ENCODE results near the gene RFTN1. TPM values are rescaled to one million over a fixed set of nuclear protein-coding genes. Genes with fewer than 3 reads are reported as not detected.

The RFTN1 gene
- total and polyA plus RNA-seq, 9 of the 15 experiments (the other 6 are each of a cell fraction or from before 2014, with no cell fraction given), result 0.08 to 0.51 (median 0.11) TPM; not detected in 6

DNA sequence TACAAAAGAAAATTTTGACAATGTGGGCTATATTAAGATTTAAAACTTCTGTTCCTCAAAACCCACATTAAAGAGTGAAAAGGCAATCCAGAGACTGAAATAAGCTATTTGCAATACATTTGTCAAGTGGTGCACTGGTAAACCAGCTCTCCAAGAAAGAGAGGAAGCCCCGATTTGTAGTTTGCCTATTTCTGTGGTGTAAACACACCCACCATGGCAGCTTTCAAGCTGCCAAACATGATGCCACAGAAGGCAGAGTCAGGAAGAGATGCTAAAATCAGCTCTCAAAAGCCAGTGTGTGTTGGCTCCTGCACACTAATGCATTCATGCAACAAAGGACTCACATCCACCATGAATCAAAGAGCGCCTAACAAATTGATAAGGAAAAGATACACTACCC lies 17.5 kb downstream of the RFTN1 start:
- H3K4me1 ChIP-seq (replicated peaks in 1 of 2; ENCODE audit: control insufficient read depth in 2 of 2, insufficient read depth in 2 of 2, low read length in 2 of 2), result no peaks in the 10 kb centered on the region
- no TSS peak for BruUV-seq (replicated peaks)
- ATAC-seq (no peak), FAIRE-seq (no peak), DNase-seq (ENCODE audit: extremely low read depth in 1 of 4, low spot score in 3 of 4) (no peak)
- H3K9me1 ChIP-seq (ENCODE audit: control insufficient read depth, insufficient read depth, low read length), result no peaks in the 10 kb centered on the region
- no peak overlapping the region for H2AFZ ChIP-seq (ENCODE audit: low read depth, low read length)
- H3K9me3 ChIP-seq (replicated peaks; ENCODE audit: control insufficient read depth, insufficient read depth, low read depth, low read length), result no peaks in the 10 kb centered on the region
- TF ChIP-seq ZNF561 (CRISPR knock-in tag; conservative IDR thresholded peaks at IDR 0.05) (no peak), HIVEP1 (CRISPR knock-in tag; IDR thresholded peaks at IDR 0.05) (no peak), CSDE1 (IDR thresholded peaks at IDR 0.05) (no peak), PHF20 (IDR thresholded peaks at IDR 0.05; ENCODE audit: partially characterized antibody) (no peak), ELF2 (CRISPR knock-in tag; IDR thresholded peaks at IDR 0.05) (no peak), ZNF324 (CRISPR knock-in tag; IDR thresholded peaks at IDR 0.05) (no peak), CCNT2 (IDR thresholded peaks at IDR 0.05; ENCODE audit: borderline replicate concordance, extremely low read depth, insufficient read length, low read depth, low read length) (no peak), PURB (CRISPR knock-in tag; IDR thresholded peaks at IDR 0.05; ENCODE audit: low read depth) (no peak), SUPT5H (IDR thresholded peaks at IDR 0.05) (no peak), ZBTB17 (CRISPR knock-in tag; IDR thresholded peaks at IDR 0.05) (no peak), OTX1 (CRISPR knock-in tag; IDR thresholded peaks at IDR 0.05) (no peak), ZNF239 (CRISPR knock-in tag; IDR thresholded peaks at IDR 0.05) (no peak), NFIC (IDR thresholded peaks at IDR 0.05) (no peak), HNRNPL (IDR thresholded peaks at IDR 0.05; ENCODE audit: low read depth, low read length) (no peak)
- TF ChIP-seq, protein P1, sequence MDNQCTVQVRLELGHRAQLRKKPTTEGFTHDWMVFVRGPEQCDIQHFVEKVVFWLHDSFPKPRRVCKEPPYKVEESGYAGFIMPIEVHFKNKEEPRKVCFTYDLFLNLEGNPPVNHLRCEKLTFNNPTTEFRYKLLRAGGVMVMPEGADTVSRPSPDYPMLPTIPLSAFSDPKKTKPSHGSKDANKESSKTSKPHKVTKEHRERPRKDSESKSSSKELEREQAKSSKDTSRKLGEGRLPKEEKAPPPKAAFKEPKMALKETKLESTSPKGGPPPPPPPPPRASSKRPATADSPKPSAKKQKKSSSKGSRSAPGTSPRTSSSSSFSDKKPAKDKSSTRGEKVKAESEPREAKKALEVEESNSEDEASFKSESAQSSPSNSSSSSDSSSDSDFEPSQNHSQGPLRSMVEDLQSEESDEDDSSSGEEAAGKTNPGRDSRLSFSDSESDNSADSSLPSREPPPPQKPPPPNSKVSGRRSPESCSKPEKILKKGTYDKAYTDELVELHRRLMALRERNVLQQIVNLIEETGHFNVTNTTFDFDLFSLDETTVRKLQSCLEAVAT (IDR thresholded peaks at IDR 0.05), result no peak
- TF ChIP-seq, protein P2, sequence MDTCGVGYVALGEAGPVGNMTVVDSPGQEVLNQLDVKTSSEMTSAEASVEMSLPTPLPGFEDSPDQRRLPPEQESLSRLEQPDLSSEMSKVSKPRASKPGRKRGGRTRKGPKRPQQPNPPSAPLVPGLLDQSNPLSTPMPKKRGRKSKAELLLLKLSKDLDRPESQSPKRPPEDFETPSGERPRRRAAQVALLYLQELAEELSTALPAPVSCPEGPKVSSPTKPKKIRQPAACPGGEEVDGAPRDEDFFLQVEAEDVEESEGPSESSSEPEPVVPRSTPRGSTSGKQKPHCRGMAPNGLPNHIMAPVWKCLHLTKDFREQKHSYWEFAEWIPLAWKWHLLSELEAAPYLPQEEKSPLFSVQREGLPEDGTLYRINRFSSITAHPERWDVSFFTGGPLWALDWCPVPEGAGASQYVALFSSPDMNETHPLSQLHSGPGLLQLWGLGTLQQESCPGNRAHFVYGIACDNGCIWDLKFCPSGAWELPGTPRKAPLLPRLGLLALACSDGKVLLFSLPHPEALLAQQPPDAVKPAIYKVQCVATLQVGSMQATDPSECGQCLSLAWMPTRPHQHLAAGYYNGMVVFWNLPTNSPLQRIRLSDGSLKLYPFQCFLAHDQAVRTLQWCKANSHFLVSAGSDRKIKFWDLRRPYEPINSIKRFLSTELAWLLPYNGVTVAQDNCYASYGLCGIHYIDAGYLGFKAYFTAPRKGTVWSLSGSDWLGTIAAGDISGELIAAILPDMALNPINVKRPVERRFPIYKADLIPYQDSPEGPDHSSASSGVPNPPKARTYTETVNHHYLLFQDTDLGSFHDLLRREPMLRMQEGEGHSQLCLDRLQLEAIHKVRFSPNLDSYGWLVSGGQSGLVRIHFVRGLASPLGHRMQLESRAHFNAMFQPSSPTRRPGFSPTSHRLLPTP (IDR thresholded peaks at IDR 0.05; ENCODE audit: borderline replicate concordance, extremely low read depth, insufficient read length), result no peak
- TF ChIP-seq, protein P3, sequence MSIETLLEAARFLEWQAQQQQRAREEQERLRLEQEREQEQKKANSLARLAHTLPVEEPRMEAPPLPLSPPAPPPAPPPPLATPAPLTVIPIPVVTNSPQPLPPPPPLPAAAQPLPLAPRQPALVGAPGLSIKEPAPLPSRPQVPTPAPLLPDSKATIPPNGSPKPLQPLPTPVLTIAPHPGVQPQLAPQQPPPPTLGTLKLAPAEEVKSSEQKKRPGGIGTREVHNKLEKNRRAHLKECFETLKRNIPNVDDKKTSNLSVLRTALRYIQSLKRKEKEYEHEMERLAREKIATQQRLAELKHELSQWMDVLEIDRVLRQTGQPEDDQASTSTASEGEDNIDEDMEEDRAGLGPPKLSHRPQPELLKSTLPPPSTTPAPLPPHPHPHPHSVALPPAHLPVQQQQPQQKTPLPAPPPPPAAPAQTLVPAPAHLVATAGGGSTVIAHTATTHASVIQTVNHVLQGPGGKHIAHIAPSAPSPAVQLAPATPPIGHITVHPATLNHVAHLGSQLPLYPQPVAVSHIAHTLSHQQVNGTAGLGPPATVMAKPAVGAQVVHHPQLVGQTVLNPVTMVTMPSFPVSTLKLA (conservative IDR thresholded peaks at IDR 0.05), result no peak
- 0% methylated on average over 2 of the region's 2 CpGs for WGBS (ENCODE audit: insufficient coverage, low coverage, missing lambda C conversion rate)
- H3K36me3 ChIP-seq (ENCODE audit: control insufficient read depth, insufficient read depth, low read length), result no peaks in the 10 kb centered on the region
- in situ Hi-C loops (cut with MboI) (no loop called here), intact Hi-C loops (cut with micrococcal nuclease) (no loop called here)
- ChIA-PET POLR2A (interaction anchor here (0.8 to 1.0 kb wide), 2 partner anchors 9 to 210 kb away, joined by 3 read pairs; no protein-coding TSS in a partner anchor), CTCF (ENCODE audit: low intra/inter-chr PET ratio) (no interaction called here)
- H4K20me1 ChIP-seq (replicated peaks; ENCODE audit: control insufficient read depth, insufficient read depth, low read length), result peaks cover 3% of the 10 kb centered on the region; the same call in 1 of the 2 replicates
- H3K79me2 ChIP-seq (ENCODE audit: control insufficient read depth, insufficient read depth, low read length), result no peaks in the 10 kb centered on the region
- no peak overlapping the region for H3K9ac ChIP-seq (ENCODE audit: insufficient read depth in 1 of 2, low read depth in 2 of 2, low read length in 2 of 2)
- H3K4me3 ChIP-seq, result no peak overlapping the region
- no peak overlapping the region for H3K27ac ChIP-seq (ENCODE audit: extremely low read depth, low read depth, low read length)
- H3K4me2 ChIP-seq (ENCODE audit: insufficient read depth, low read length), result no peak overlapping the region
- peaks cover 48 to 51% of the 10 kb centered on the region in 2 experiments for H3K27me3 ChIP-seq (ENCODE audit: control insufficient read depth in 2 of 2, insufficient read depth in 2 of 2, low read length in 2 of 2)
